GM19397 (cell line): Measurements from ENCODE around the gene NDC1.
"Not testable (repeated sequence)": the region's sequence is repeated elsewhere in the genome, so short reads cannot be mapped to it uniquely, and the experiment has no call there.

Experiments
- ATAC-seq: cut with Tn5 transposase; IDR thresholded peaks from one replicate; pipeline ENCODE4 v1.9.1; 2021; ENCODE audit warnings: mild to moderate bottlenecking, moderate library complexity; ENCODE audit not compliant: unreplicated experiment

Gene NDC1

GRCh38 chr1:53826367-53826766 lies 11.7 kb downstream of the NDC1 start:
- ATAC-seq: no peak

- ATAC-seq: no peak
Measured at GRCh38 chr1:53825306-53825705, 12.8 kb downstream of the NDC1 start.

DNA sequence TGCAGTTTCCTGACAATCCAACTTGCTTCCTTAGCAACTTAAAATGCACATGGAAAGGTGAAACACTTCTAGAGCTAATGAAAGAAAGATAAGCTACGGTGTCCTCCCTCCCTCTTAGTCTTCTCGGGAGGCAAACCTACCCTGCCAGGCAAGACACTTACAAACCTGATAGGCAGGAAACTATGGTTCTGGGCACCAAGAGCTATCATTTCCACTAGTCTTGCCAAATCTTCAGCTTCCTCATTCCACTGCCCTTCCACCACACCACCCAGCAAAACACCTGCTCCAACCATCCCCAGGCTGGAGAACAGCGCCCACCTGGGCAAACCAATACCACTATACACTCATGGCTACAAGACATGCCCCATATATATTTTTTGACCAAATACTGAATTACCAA lies 15.2 kb downstream of the NDC1 start:
- no peak for ATAC-seq

DNA sequence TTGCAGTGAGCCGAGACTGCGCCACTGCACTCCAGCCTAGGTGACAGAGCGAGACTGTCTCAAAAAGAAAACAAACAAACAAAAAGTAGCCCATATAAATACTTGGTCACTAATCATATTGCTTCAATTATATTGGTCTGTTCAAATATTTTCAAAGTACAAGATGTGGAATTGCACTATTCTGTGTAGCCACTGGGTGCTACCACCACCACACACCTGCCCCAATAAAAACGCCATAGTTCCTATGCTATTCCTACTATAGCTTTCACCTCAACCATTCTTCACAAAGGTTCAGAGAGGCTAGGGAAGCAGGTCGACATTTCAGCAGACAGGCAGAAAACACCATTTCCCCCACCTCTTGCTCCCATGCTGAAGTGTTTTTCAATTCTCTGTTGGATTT lies 16.7 kb downstream of the NDC1 start:
- no peak for ATAC-seq

GRCh38 chr1:53819387-53819786 lies 18.7 kb downstream of the NDC1 start:
- no peak for ATAC-seq

GRCh38 chr1:53816584-53816983 lies 21.5 kb downstream of the NDC1 start:
- ATAC-seq: not testable (repeated sequence)

DNA sequence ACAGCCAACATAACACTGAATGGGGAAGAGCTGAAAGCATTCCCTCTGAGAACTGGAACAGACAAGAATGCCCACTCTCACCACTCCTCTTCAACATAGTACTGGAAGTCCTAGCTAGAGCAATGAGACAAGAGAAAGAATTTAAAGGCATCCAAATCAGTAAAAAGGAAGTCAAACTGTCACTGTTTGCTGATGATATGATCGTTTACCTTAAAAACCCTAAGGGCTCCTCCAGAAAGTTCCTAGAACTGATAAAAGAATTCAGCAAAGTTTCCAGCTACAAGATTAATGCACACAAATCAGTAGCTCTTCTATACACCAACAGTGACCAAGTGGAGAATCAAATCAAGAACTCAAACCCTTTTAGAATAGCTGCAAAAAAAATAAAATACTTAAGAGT lies 22.6 kb downstream of the NDC1 start:
- ATAC-seq: not testable (repeated sequence)

- no peak for ATAC-seq
Measured at GRCh38 chr1:53811414-53811851, 26.7 kb downstream of the NDC1 start.

- ATAC-seq: no peak
Measured at GRCh38 chr1:53810497-53810896, 27.6 kb downstream of the NDC1 start.

GRCh38 chr1:53810007-53810406 lies 28.1 kb downstream of the NDC1 start:
- no peak for ATAC-seq

GRCh38 chr1:53807916-53808315 lies 30.2 kb downstream of the NDC1 start:
- no peak for ATAC-seq

DNA sequence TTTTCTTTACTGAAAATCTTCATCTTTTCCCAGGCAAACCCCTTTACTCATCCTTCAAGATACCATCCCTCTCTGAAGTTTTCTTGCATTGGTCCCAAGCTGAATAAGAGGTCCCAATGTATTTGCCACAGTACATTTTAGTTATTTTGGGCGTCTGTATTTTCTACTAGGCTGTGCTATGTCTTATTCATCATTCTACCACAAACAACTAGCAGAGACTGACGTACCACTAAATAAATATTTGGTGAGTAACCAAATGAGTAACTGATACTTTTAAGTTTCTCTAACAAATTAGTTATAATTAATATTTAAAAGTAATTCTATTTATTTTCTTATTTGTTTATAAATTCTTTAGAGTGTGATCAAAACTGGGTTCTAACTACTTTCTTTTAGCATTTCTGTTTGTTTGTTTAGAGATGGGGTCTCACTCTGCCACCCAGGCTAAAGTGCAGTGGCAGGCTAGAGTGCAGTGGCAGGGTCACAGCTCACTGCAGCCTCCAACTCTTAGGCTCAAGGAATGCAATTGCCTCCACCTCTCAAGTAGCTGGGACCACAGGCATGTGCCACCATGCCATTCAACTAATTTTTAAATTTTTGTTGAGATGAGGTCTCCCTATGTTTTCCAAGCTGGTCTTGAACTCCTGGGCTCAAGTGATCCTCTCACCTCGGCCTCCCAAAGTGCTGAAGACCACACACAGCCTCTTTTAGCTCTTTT lies 33.1 kb downstream of the NDC1 start:
- no peak for ATAC-seq

GRCh38 chr1:53804181-53804580 lies 33.9 kb downstream of the NDC1 start:
- ATAC-seq: no peak

DNA sequence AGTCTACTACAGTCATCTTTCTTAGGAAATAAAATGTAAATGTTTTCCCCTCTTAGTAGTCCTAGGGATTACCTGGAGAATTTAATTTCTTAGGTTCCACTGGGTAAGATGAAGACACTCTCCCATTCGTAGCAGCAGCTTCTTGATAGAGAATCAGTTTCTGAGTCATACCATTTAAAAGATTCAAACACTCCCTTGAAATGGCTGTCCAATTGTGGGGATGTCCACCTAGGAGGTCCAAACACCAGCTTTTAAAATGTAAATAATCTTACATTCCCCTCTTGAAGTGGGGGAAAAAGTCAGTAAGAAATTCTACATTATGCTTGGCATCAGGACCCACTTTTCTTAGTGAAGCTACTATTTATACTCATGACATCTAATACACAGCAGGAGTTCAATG lies 37.5 kb downstream of the NDC1 start:
- ATAC-seq: no peak

- no peak for ATAC-seq
Measured at GRCh38 chr1:53799141-53799540, 39.0 kb downstream of the NDC1 start.

DNA sequence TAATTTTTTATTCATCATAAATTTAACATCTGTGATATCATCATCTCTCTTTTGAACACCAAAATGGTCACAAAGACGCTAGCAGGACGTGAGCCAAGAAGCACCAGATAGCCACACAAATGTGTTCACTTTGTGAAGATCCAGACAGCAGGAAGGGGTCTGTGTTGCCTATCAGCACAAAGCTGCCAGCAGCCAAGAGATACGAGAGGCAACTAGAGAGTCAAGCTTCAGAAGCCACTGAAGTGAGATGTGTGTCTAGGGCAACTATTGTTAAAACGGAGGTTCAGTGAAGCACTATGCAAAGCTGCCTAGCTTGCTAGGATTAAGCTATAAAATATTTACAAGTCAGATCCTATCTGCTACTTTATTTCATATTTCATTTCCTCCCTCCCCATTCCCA lies 45.3 kb downstream of the NDC1 start:
- ATAC-seq: no peak

DNA sequence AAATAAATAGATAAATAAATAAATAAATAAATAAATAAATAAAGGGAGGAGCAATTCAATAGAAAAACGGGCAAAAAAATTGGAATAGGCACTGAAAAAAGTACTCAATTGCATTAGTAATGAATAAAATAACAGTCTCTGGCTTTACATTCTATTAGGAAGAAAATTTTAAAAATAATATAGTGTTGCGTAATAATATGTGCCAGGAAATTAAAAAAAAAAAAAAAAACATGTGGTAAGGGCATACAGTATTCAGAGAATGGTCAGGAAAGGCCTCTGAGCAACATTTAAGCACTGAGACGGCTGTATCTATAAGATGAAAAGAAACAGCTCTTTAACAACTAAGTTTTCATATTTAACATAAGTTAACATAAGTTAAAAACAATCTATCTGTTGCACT lies 50.4 kb downstream of the NDC1 start:
- ATAC-seq: no peak

GRCh38 chr1:53783056-53783455 lies 55.0 kb downstream of the NDC1 start:
- ATAC-seq: no peak

DNA sequence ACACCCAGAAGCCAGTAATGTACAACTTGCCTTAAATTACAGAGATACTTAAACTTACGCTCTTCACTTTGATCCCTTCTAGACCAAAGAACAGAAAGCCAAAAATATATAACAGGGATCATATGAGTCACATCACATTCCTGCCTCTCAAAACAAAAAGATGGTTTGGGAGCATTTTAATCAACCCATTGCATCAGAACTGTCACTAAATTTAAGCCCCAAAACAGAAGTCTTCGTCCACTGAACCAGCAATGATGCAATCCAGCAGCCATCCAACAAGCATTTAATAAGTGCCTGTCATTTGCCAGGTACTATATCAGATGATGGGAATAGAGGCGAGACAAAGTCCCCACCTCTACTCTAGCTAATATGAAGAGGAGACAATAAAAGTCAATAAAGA lies 56.4 kb downstream of the NDC1 start:
- ATAC-seq: no peak

DNA sequence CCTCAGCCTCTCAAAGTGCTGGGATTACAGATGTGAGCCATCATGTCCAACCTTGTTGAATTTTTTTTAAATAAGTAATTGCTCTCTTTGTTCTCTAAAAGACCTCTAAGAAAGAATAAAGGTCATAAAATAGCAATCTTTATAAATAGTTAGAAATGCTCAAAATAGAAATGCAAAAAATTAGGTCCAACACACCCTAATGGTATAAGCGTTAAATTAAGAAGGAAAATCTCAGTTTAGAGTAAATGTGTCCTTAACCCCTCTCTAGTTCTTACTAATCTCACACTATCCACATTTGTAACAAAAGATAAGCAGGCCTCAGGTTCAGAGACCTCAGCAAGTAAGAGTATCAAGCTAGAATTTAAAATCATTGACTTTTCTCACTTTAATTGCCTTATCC lies 60.8 kb downstream of the NDC1 start:
- ATAC-seq: no peak

- ATAC-seq: no peak
Measured at GRCh38 chr1:53771648-53772047, 66.4 kb downstream of the NDC1 start.

DNA sequence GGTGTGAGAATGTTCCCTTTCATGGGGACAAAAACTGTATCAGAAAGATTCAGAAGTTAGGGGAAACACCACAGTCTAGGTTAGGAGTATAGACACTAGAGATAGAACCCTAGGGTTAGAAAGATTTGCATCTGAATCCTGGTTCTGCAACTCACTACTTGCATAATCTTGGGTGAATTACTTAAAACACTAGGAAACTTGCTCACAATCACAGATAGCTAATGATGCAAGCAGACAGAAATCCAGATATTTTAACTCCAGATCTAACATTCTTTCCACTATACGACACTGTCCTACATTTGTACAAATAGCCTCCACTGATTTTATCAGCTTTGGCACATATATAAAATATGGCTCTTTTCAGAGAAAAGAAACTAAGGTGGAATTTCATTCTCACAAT lies 68.3 kb downstream of the NDC1 start:
- no peak for ATAC-seq

- ATAC-seq: no peak
Measured at GRCh38 chr1:53769184-53769583, 68.9 kb downstream of the NDC1 start.
